Pulmonary artery endothelial cell (primary cell): Measurements from ENCODE around the gene LRFN3. TPM values are rescaled to one million over a fixed set of nuclear protein-coding genes. Genes with fewer than 3 reads are reported as not detected.

Experiments used
- total RNA-seq: library from RNA; depleted of rRNA; stranded (reverse); fragments of >200 nt; gene quantifications from 2 replicates; pipeline ENCODE4 v1.2.3, GENCODE V29; 2014

The LRFN3 gene
- total RNA-seq, 1 donor from 2014 or later, result 2.6 TPM

Other genes starting within 250 kb of the LRFN3 start
- gene ZBTB32, start 231.8 kb upstream of the LRFN3 start, total RNA-seq, result not detected in 2 replicates
- gene KMT2B, start 218.4 kb upstream of the LRFN3 start, total RNA-seq, result 4.4 and 5.4 TPM in 2 replicates
- 1.2 and 1.8 TPM in 2 replicates for gene IGFLR1, start 193.9 kb upstream of the LRFN3 start, total RNA-seq
- gene U2AF1L4, start 191.0 kb upstream of the LRFN3 start, total RNA-seq, result 2.0 and 3.9 TPM in 2 replicates
- gene PSENEN, start 190.7 kb upstream of the LRFN3 start, total RNA-seq, result 16.3 and 17.7 TPM in 2 replicates
- 5.5 and 7.2 TPM in 2 replicates for gene LIN37, start 187.8 kb upstream of the LRFN3 start, total RNA-seq
- 0.20 and 0.67 TPM in 2 replicates for gene HSPB6, start 179.3 kb upstream of the LRFN3 start, total RNA-seq
- 3.3 and 3.8 TPM in 2 replicates for gene PROSER3, start 178.2 kb upstream of the LRFN3 start, total RNA-seq
- gene ARHGAP33, start 160.8 kb upstream of the LRFN3 start, total RNA-seq, result 2.6 and 2.7 TPM in 2 replicates
- not detected in 2 replicates for gene PRODH2, start 123.5 kb upstream of the LRFN3 start, total RNA-seq
- not detected in 2 replicates for gene NPHS1, start 83.9 kb upstream of the LRFN3 start, total RNA-seq
- 0.04 TPM in 1 of 2 replicates, not detected in the other for gene KIRREL2, start 79.5 kb upstream of the LRFN3 start, total RNA-seq
- 2.4 and 4.0 TPM in 2 replicates for gene APLP1, start 67.8 kb upstream of the LRFN3 start, total RNA-seq
- gene NFKBID, start 35.8 kb upstream of the LRFN3 start, total RNA-seq, result 2.0 and 3.4 TPM in 2 replicates
- gene HCST, start 33.8 kb upstream of the LRFN3 start, total RNA-seq, result not detected in 2 replicates
- not detected in 2 replicates for gene TYROBP, start 28.1 kb upstream of the LRFN3 start, total RNA-seq
- gene SDHAF1, start 58.8 kb downstream of the LRFN3 start, total RNA-seq, result 7.4 and 11.3 TPM in 2 replicates
- under 0.01 and 0.07 TPM in 2 replicates for gene SYNE4, start 72.4 kb downstream of the LRFN3 start, total RNA-seq
- 8.6 and 10.3 TPM in 2 replicates for gene ALKBH6, start 77.8 kb downstream of the LRFN3 start, total RNA-seq
- 2.3 and 2.6 TPM in 2 replicates for gene CLIP3, start 96.5 kb downstream of the LRFN3 start, total RNA-seq
- gene THAP8, start 117.9 kb downstream of the LRFN3 start, total RNA-seq, result 0.92 and 1.0 TPM in 2 replicates
- gene WDR62, start 118.5 kb downstream of the LRFN3 start, total RNA-seq, result 4.5 and 7.5 TPM in 2 replicates
- not detected in 2 replicates for gene OVOL3, start 174.8 kb downstream of the LRFN3 start, total RNA-seq
- 109 and 122 TPM in 2 replicates for gene POLR2I, start 178.5 kb downstream of the LRFN3 start, total RNA-seq
- gene TBCB, start 179.1 kb downstream of the LRFN3 start, total RNA-seq, result 196 and 223 TPM in 2 replicates
- 308 and 425 TPM in 2 replicates for gene CAPNS1, start 203.7 kb downstream of the LRFN3 start, total RNA-seq
- 6.6 and 10.8 TPM in 2 replicates for gene COX7A1, start 216.1 kb downstream of the LRFN3 start, total RNA-seq